Liver (tissue), 9 donors: Measurements from ENCODE around the gene MCMBP. TPM values are rescaled to one million over a fixed set of nuclear protein-coding genes. Genes with fewer than 3 reads are reported as not detected.

Source experiments
- DNase-seq: peaks from one replicate; pipeline ENCODE4 v3.0.0-alpha.2; 2017; ENCODE audit warnings: low spot score
- H3K27ac ChIP-seq, 2 donors: one replicate each; pipeline ENCODE4 v1.7.0; 2013; ENCODE audit warnings: inconsistent platforms in 2 of 2, low read length in 2 of 2, control low read depth in 1 of 2, low read depth in 1 of 2, mild to moderate bottlenecking in 1 of 2
- H3K27me3 ChIP-seq, 4 donors: one replicate each; pipeline versions ENCODE4 v1.6.1 to v1.7.0; 2013; ENCODE audit warnings: low read length in 3 of 4, inconsistent platforms in 1 of 4, mild to moderate bottlenecking in 1 of 4, moderate library complexity in 1 of 4; ENCODE audit not compliant: control insufficient read depth in 4 of 4, insufficient read depth in 4 of 4
- H3K36me3 ChIP-seq, 4 donors: one replicate each; pipeline versions ENCODE4 v1.6.1 to v1.7.0; 2013; ENCODE audit warnings: low read length in 3 of 4, mild to moderate bottlenecking in 3 of 4, low read depth in 1 of 4, moderate library complexity in 1 of 4; ENCODE audit not compliant: control insufficient read depth in 4 of 4, insufficient read depth in 3 of 4
- H3K4me1 ChIP-seq, 4 donors: one replicate each; pipeline versions ENCODE4 v1.6.1 to v1.7.0; 2013; ENCODE audit warnings: low read length in 3 of 4, mild to moderate bottlenecking in 3 of 4, moderate library complexity in 1 of 4; ENCODE audit not compliant: control insufficient read depth in 4 of 4, insufficient read depth in 4 of 4
- H3K4me3 ChIP-seq, 3 donors: one replicate each; pipeline versions ENCODE4 v1.6.1 to v1.7.0; 2013; ENCODE audit warnings: low read length in 3 of 3, control low read depth in 1 of 3, low read depth in 1 of 3, mild to moderate bottlenecking in 1 of 3
- H3K9ac ChIP-seq, 2 donors: one replicate each; pipeline ENCODE4 v1.7.0; 2013; ENCODE audit warnings: low read length in 2 of 2, mild to moderate bottlenecking in 2 of 2, moderate library complexity in 2 of 2, control low read depth in 1 of 2, low read depth in 1 of 2
- H3K9me3 ChIP-seq, 4 donors: one replicate each; pipeline versions ENCODE4 v1.6.1 to v1.7.0; 2013; ENCODE audit warnings: low read length in 3 of 4; ENCODE audit not compliant: control insufficient read depth in 4 of 4
- CTCF ChIP-seq: fragments of 150-350 bp; IDR thresholded peaks from 2 replicates; pipeline ENCODE4 v1.5.1; 2017; ENCODE audit warnings: improper control_type of control experiment, low read depth, low read length; ENCODE audit not compliant: missing input control
- EGR1 ChIP-seq, 2 donors: IDR thresholded peaks; 2 replicates each; pipeline ENCODE4 v1.6.1; 2016 to 2018; ENCODE audit warnings: antibody characterized with exemption in 2 of 2, low read depth in 2 of 2
- GABPA ChIP-seq, 2 donors: IDR thresholded peaks in 1 of 2; conservative IDR thresholded peaks in 1 of 2; 2 replicates each; pipeline ENCODE4 v1.6.1; 2016; ENCODE audit warnings: antibody characterized with exemption in 2 of 2, mild to moderate bottlenecking in 1 of 2, moderate library complexity in 1 of 2
- HNF4A ChIP-seq, 2 donors: conservative IDR thresholded peaks; 2 replicates each; pipeline ENCODE4 v1.6.1; 2016; ENCODE audit warnings: antibody characterized with exemption in 2 of 2, mild to moderate bottlenecking in 2 of 2
- HNF4G ChIP-seq: IDR thresholded peaks from 2 replicates; pipeline ENCODE4 v1.6.1; 2016; ENCODE audit warnings: antibody characterized with exemption
- NR2F2 ChIP-seq: IDR thresholded peaks from 2 replicates; pipeline ENCODE4 v1.6.1; 2016; ENCODE audit warnings: antibody characterized with exemption
- RAD21 ChIP-seq, 2 donors: IDR thresholded peaks; 2 replicates each; pipeline ENCODE4 v1.6.1; 2016; ENCODE audit warnings: antibody characterized with exemption in 2 of 2, mild to moderate bottlenecking in 2 of 2
- REST ChIP-seq: IDR thresholded peaks from 2 replicates; pipeline ENCODE4 v1.6.1; 2016; ENCODE audit warnings: antibody characterized with exemption, mild to moderate bottlenecking
- SP1 ChIP-seq: IDR thresholded peaks from 2 replicates; pipeline ENCODE4 v1.6.1; 2018; ENCODE audit warnings: antibody characterized with exemption, mild to moderate bottlenecking
- YY1 ChIP-seq: IDR thresholded peaks from 2 replicates; pipeline ENCODE4 v1.6.1; 2016; ENCODE audit warnings: antibody characterized with exemption, mild to moderate bottlenecking
- WGBS: extraction: QIAGEN DNeasy Blood & Tissue Kit; methylation state at CpG from one replicate; pipeline ENCODE4 v1.1.7; 2013; 5-methylcytosine and 5-hydroxymethylcytosine counted together
- polyA plus RNA-seq, 2 donors: library from polyadenylated mRNA; stranded (reverse) in 1 of 2; unstranded in 1 of 2; fragments of 200-250 nt in 1 of 2; fragments of >200 nt in 1 of 2; fragmentation: Nextera tagmentation in 1 of 2; extraction: Ambion mirVana in 1 of 2; gene quantifications; one replicate each; pipeline versions ENCODE4 v1.2.1 to v1.2.3, GENCODE V29; 2013 to 2015
- total RNA-seq, 2 donors: library from RNA; depleted of rRNA; stranded (reverse); fragments of >200 nt; gene quantifications; one replicate each; pipeline ENCODE4 v1.2.3, GENCODE V29; 2014
- TF ChIP-seq, protein P1 (sequence below): IDR thresholded peaks from 2 replicates; pipeline ENCODE4 v1.6.1; 2016; ENCODE audit warnings: antibody characterized with exemption
- donor health status: healthy.
- donor health status: healthy.
- donor health status: healthy.
- donor health status: healthy.
- donor health status: healthy.

MCMBP gene
- total and polyA plus RNA-seq, 4 donors: 6.1 to 23.2 (median 17.3) TPM

DNA sequence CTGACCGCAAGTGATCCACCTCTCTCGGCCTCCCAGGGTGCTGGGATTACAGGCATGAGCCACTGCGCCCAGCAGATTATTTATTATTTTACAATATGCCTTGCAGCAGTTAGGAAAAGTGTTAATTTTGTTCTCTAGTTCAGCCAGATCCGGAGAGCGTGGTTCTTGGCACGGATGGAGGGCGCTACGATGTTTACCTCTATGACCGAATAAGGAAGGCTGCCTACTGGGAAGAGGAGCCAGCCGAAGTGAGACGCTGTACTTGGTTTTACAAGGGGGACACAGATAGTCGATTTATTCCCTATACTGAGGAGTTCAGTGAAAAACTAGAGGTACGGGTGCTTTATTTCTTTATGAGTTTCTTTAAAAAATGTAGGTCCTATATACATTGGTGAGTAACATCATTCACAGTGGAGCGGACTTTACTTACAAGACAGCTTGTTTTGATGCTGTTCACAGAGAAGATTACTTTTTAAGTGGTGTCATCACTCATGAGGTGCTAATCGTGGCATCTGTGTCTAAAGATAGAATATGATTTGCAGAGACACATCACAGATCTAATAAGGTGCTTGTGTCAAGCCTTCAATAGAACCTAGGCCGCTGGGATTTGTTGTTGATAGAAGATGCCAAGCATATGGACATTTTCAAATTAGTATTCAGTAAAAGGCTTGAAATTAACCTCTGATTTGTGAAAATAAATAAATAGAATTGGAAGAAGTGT, 31.5 kb upstream of the MCMBP start:
- no peak for DNase-seq
- 96% methylated on average over 16 of the region's 16 CpGs for WGBS

More for the DNA sequence above, 31.5 kb upstream of the MCMBP start:
- H3K9ac ChIP-seq: no peak overlapping the region
- TF ChIP-seq REST: no peak
- no peak for TF ChIP-seq RAD21 (IDR thresholded peaks at IDR 0.05)
- no peak for TF ChIP-seq YY1
- TF ChIP-seq NR2F2: no peak
- no peak for TF ChIP-seq CTCF
- no peak for TF ChIP-seq HNF4A (conservative IDR thresholded peaks at IDR 0.05)
- TF ChIP-seq EGR1 (IDR thresholded peaks at IDR 0.05; ENCODE audit: low read depth in 2 of 2): no peak
- TF ChIP-seq, protein P1, sequence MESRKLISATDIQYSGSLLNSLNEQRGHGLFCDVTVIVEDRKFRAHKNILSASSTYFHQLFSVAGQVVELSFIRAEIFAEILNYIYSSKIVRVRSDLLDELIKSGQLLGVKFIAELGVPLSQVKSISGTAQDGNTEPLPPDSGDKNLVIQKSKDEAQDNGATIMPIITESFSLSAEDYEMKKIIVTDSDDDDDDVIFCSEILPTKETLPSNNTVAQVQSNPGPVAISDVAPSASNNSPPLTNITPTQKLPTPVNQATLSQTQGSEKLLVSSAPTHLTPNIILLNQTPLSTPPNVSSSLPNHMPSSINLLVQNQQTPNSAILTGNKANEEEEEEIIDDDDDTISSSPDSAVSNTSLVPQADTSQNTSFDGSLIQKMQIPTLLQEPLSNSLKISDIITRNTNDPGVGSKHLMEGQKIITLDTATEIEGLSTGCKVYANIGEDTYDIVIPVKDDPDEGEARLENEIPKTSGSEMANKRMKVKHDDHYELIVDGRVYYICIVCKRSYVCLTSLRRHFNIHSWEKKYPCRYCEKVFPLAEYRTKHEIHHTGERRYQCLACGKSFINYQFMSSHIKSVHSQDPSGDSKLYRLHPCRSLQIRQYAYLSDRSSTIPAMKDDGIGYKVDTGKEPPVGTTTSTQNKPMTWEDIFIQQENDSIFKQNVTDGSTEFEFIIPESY: no peak
- no peak for TF ChIP-seq SP1
- TF ChIP-seq GABPA (IDR thresholded peaks at IDR 0.05 in 1 of 2, conservative IDR thresholded peaks at IDR 0.05 in 1 of 2): no peak
- TF ChIP-seq HNF4G: no peak
- no peaks in the 10 kb centered on the region for H3K9me3 ChIP-seq
- no peak overlapping the region for H3K27ac ChIP-seq
- no peaks in the 10 kb centered on the region for H3K27me3 ChIP-seq
- H3K36me3 ChIP-seq: peaks cover 11 to 59% (median 33%) of the 10 kb centered on the region in 4 donors
- no peak overlapping the region for H3K4me3 ChIP-seq
- no peaks in the 10 kb centered on the region for H3K4me1 ChIP-seq
